Duodenal mucosa (tissue), 2 donors: ENCODE data around the gene UGT2B28.
"Not testable (repeated sequence)": the region's sequence is repeated elsewhere in the genome, so short reads cannot be mapped to it uniquely, and the experiment has no call there.

Source experiments
- H3K27ac ChIP-seq: one replicate; pipeline ENCODE4 v1.7.0; 2013; ENCODE audit warnings: low read depth, low read length
- H3K27me3 ChIP-seq, 2 donors: one replicate each; pipeline ENCODE4 v1.7.0; 2013; ENCODE audit warnings: low read length in 2 of 2, control low read depth in 1 of 2; ENCODE audit not compliant: insufficient read depth in 2 of 2, control insufficient read depth in 1 of 2
- H3K36me3 ChIP-seq, 2 donors: one replicate each; pipeline ENCODE4 v1.7.0; 2013; ENCODE audit warnings: low read length in 2 of 2, control low read depth in 1 of 2; ENCODE audit not compliant: insufficient read depth in 2 of 2, control insufficient read depth in 1 of 2
- H3K4me1 ChIP-seq, 2 donors: one replicate each; pipeline ENCODE4 v1.7.0; 2013; ENCODE audit warnings: low read length in 2 of 2, control low read depth in 1 of 2; ENCODE audit not compliant: insufficient read depth in 2 of 2, control insufficient read depth in 1 of 2
- H3K4me3 ChIP-seq, 2 donors: one replicate each; pipeline ENCODE4 v1.7.0; 2013; ENCODE audit warnings: low read length in 2 of 2, low read depth in 1 of 2
- H3K9ac ChIP-seq, 2 donors: one replicate each; pipeline ENCODE4 v1.7.0; 2013; ENCODE audit warnings: low read length in 2 of 2, low read depth in 1 of 2
- H3K9me3 ChIP-seq, 2 donors: one replicate each; pipeline ENCODE4 v1.7.0; 2013; ENCODE audit warnings: low read length in 2 of 2, control low read depth in 1 of 2; ENCODE audit not compliant: control insufficient read depth in 1 of 2

The UGT2B28 gene

GRCh38 chr4:69308426-69309033 is 28.3 kb downstream of the UGT2B28 start:
- not testable (repeated sequence) for H3K4me3 ChIP-seq, H3K36me3 ChIP-seq, H3K27me3 ChIP-seq, H3K27ac ChIP-seq, H3K9ac ChIP-seq, H3K4me1 ChIP-seq, H3K9me3 ChIP-seq

GRCh38 chr4:69309549-69310076 is 29.3 kb downstream of the UGT2B28 start:
- not testable (repeated sequence) for H3K9ac ChIP-seq, H3K27me3 ChIP-seq, H3K27ac ChIP-seq, H3K36me3 ChIP-seq, H3K9me3 ChIP-seq, H3K4me3 ChIP-seq, H3K4me1 ChIP-seq

DNA sequence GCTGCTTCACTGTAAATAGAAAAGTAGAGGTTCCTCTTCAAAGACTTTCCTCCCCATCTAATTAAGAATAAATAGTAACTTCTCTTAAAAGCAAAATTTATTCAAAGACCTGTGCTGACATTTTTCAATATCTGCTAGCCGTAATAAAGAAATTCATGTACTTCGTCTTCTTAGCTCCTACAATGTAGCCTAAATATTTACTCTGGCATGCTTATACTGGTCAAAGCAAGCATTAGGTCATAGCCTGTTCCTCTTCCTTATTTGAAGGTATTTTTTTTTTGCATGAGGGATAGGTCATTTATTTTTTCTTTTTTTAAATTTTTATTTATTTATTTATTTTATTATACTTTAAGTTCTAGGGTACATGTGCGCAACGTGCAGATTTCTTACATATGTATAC is 30.0 kb downstream of the UGT2B28 start:
- not testable (repeated sequence) for H3K9me3 ChIP-seq, H3K4me1 ChIP-seq, H3K27me3 ChIP-seq, H3K9ac ChIP-seq, H3K4me3 ChIP-seq, H3K27ac ChIP-seq, H3K36me3 ChIP-seq

DNA sequence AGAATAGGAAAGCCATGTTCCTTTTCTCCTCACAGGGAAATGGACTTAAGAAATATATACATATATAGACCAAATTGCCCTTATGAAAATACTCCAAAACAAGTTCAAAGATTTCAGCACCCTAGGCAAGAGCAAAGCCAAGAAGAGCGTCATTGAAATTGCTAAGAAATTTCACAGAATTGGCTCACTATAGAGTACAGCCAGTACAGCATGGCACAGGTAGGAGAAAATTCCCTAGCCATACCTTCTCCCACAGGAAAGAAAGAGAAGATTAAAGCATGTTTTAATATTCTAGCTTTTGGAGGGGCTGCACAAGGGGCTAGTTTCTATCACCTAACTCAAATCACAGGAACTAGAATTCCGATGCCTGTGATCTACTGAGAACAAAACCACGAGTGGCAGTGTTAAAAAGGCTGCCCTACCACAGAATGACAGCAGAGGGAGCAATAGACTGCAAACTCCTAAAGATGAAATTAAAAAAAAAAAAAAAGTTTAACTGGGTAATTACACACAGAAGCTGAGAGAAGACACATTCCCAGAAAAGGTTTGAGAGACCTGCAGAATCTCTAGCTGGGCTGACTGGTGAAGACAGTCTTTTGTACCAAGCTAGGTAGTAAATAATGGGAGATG is 37.5 kb downstream of the UGT2B28 start:
- H3K27ac ChIP-seq, H3K4me1 ChIP-seq, H3K4me3 ChIP-seq, H3K27me3 ChIP-seq, H3K36me3 ChIP-seq, H3K9ac ChIP-seq, H3K9me3 ChIP-seq: not testable (repeated sequence)

DNA sequence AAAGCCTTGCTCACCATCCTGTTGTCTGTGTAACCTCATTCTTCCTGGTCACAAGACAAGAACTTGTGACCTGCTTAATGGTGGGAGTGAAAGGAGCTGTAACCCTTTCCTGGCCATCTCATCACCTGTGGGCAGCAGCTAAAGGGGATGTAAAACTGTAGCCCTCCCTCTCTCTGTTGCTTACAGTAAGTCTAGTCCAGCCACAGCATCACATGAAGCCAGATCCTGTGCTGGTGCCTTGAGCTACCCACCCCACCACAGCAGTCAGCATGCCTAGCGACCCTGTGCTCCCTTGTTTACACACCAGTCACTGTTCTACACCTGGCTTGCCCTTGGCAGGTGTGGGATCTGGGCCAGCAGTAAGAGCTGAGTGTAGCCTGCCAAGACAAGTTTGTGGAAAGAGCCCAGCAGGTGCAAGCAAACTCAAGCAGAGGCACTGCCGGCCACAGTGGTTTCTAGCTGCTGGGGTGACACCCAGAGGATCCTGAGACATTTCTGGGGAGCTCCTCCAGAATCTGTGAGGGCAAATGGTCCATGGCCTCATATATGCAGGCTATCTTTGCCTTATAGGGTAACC is 41.0 kb downstream of the UGT2B28 start:
- no peak overlapping the region for H3K4me3 ChIP-seq
- H3K9me3 ChIP-seq = no peaks in the 10 kb centered on the region
- H3K36me3 ChIP-seq = no peaks in the 10 kb centered on the region
- no peak overlapping the region for H3K9ac ChIP-seq
- peaks cover 0 to 7% of the 10 kb centered on the region in 2 donors for H3K4me1 ChIP-seq
- no peak overlapping the region for H3K27ac ChIP-seq
- no peaks in the 10 kb centered on the region for H3K27me3 ChIP-seq

GRCh38 chr4:69322055-69322454 is 41.8 kb downstream of the UGT2B28 start:
- no peaks in the 10 kb centered on the region for H3K36me3 ChIP-seq
- no peaks in the 10 kb centered on the region for H3K27me3 ChIP-seq
- no peak overlapping the region for H3K27ac ChIP-seq
- H3K4me1 ChIP-seq = peaks cover 0 to 7% of the 10 kb centered on the region in 2 donors
- H3K9me3 ChIP-seq = no peaks in the 10 kb centered on the region
- H3K9ac ChIP-seq = no peak overlapping the region
- no peak overlapping the region for H3K4me3 ChIP-seq

DNA sequence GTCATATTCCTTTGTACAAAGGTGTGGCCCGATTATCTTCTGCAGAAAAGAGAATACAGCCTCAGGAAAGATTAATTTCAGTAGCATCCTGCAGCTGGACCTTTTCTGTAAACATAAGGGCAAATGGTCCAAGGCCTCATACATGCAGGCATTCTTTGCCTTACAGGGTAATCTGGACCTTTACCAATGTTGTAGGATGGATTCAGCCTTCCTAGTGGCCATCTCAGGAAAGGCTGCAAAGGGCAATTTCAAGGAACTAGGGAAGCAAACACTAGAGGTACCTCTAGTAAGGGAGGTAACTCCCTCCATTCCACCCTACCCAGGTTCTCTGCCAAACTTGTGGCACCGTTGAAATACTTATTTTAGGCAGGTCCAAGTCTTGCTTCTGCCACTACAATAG is 43.0 kb downstream of the UGT2B28 start:
- Histone ChIP-seq H3K4me1 (peaks cover 0 to 7% of the 10 kb centered on the region in 2 donors), H3K36me3 (no peaks in the 10 kb centered on the region), H3K4me3 (no peak overlapping the region), H3K9ac (no peak overlapping the region), H3K9me3 (no peaks in the 10 kb centered on the region), H3K27ac (no peak overlapping the region), H3K27me3 (no peaks in the 10 kb centered on the region)

GRCh38 chr4:69330345-69331047 is 50.2 kb downstream of the UGT2B28 start:
- Histone ChIP-seq H3K4me1 (no peaks in the 10 kb centered on the region), H3K9me3 (no peaks in the 10 kb centered on the region), H3K27ac (no peak overlapping the region), H3K9ac (no peak overlapping the region), H3K27me3 (no peaks in the 10 kb centered on the region), H3K4me3 (peak overlapping the region in 1 of 2 donors; percentile 3), H3K36me3 (no peaks in the 10 kb centered on the region)

DNA sequence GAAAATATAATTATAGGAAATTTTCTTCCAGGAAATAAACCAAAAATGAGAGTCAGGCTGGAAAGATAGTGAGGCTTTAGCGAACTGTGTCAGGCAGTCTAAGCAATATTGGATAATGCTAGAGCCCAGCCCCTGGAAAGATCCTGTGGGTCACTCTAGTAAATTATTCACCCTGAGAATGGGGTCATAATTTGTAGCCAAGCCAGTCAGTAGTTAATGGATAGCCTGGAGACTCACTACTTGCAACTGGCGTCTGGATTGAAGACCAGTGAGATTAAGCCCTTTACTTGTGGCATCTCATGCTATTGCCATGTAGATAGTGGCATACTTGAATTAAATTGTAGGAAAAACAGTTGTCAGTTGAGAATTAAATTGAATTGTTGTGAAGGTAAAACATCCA is 51.0 kb downstream of the UGT2B28 start:
- H3K27me3 ChIP-seq, H3K9ac ChIP-seq, H3K27ac ChIP-seq: not testable (repeated sequence)

DNA sequence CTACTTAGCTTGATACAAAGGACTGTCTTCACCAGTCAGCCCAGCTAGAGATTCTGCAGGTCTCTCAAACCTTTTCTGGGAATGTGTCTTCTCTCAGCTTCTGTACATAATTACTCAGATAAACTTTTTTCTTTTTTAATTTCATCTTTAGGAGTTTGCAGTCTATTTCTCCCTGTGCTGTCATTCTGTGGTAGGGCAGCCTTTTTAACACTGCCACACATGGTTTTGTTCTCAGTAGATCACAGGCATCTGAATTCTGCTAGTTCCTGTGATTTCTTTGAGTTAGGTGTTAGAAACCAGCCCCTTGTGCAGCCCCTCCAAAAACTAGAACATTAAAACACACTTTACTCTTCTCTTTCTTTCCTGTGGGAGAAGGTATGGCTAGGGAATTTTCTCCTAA is 55.2 kb downstream of the UGT2B28 start:
- H3K4me1 ChIP-seq, H3K9ac ChIP-seq: not testable (repeated sequence)

More for the DNA sequence above, 51.0 kb downstream of the UGT2B28 start:
- H3K36me3 ChIP-seq, H3K4me3 ChIP-seq, H3K4me1 ChIP-seq, H3K9me3 ChIP-seq: not testable (repeated sequence)

More for the DNA sequence above, 55.2 kb downstream of the UGT2B28 start:
- not testable (repeated sequence) for H3K27me3 ChIP-seq, H3K4me3 ChIP-seq, H3K36me3 ChIP-seq, H3K9me3 ChIP-seq, H3K27ac ChIP-seq
